ENCODE measurements around the gene STK38.
"Not testable (repeated sequence)": the region's sequence is repeated elsewhere in the genome, so short reads cannot be mapped to it uniquely, and the experiment has no call there.

STK38 gene

GRCh38 chr6:36546920-36547645 is at the start of gene STK38:
Gene STK38 (minus strand): TSS chr6:36547479. CDS start chr6:36540202, 7,277 bp downstream.
- FAIRE-seq = no peak

GRCh38 chr6:36596356-36596755 is 49.1 kb upstream of the STK38 start:
- no peak for FAIRE-seq

- FAIRE-seq = no peak
These were observed 47.8 kb upstream of the STK38 start for GRCh38 chr6:36594816-36595643.

GRCh38 chr6:36594029-36594815 is 46.9 kb upstream of the STK38 start, which contains the start of gene SRSF3:
Gene SRSF3 (plus strand): TSS chr6:36594362. CDS start chr6:36596763, 2,401 bp downstream.
- peak; percentile 94 for FAIRE-seq

GRCh38 chr6:36593569-36594028 is 46.3 kb upstream of the STK38 start:
- FAIRE-seq = no peak

GRCh38 chr6:36592221-36592655 is 45.0 kb upstream of the STK38 start:
- no peak for FAIRE-seq

GRCh38 chr6:36590237-36590636 is 43.0 kb upstream of the STK38 start:
- no peak for FAIRE-seq

- FAIRE-seq = not testable (repeated sequence)
These were observed 41.7 kb upstream of the STK38 start for GRCh38 chr6:36589025-36589400.

- no peak for FAIRE-seq
These were observed 39.3 kb upstream of the STK38 start for GRCh38 chr6:36586606-36587005.

GRCh38 chr6:36581716-36582115 is 34.4 kb upstream of the STK38 start:
- FAIRE-seq = no peak

GRCh38 chr6:36580184-36580526 is 32.9 kb upstream of the STK38 start:
- FAIRE-seq = no peak

- no peak for FAIRE-seq
These were observed 31.2 kb upstream of the STK38 start for GRCh38 chr6:36578431-36578830.

GRCh38 chr6:36578030-36578429 is 30.8 kb upstream of the STK38 start:
- no peak for FAIRE-seq

- FAIRE-seq = no peak
These were observed 30.0 kb upstream of the STK38 start for GRCh38 chr6:36577301-36577700.

- no peak for FAIRE-seq
These were observed 29.3 kb upstream of the STK38 start for GRCh38 chr6:36576578-36576977.

- no peak for FAIRE-seq
These were observed 27.4 kb upstream of the STK38 start for GRCh38 chr6:36574679-36575078.

GRCh38 chr6:36572353-36573311 is 25.4 kb upstream of the STK38 start:
- not testable (repeated sequence) for FAIRE-seq

- FAIRE-seq = no peak
These were observed 24.1 kb upstream of the STK38 start for GRCh38 chr6:36571122-36572043.

- no peak for FAIRE-seq
These were observed 23.0 kb upstream of the STK38 start for GRCh38 chr6:36570264-36570663.

- no peak for FAIRE-seq
These were observed 19.2 kb upstream of the STK38 start for GRCh38 chr6:36566418-36566905.

GRCh38 chr6:36563928-36564284 is 16.6 kb upstream of the STK38 start:
- FAIRE-seq = no peak

All from G401.6 (cell line).